Osteoblast (primary cell): Measurements from ENCODE around the gene ERP44. TPM values are rescaled to one million over a fixed set of nuclear protein-coding genes. Genes with fewer than 3 reads are reported as not detected.

Experiments used
- DNase-seq: peaks from one replicate; pipeline ENCODE4 v3.0.0; 2011; ENCODE audit warnings: low spot score, mixed read lengths; ENCODE audit not compliant: insufficient read length; ENCODE audit errors: missing footprints
- H2AFZ ChIP-seq: 2 replicates; pipeline ENCODE4 v1.6.0; 2011; ENCODE audit warnings: mild to moderate bottlenecking, low read length
- H3K27ac ChIP-seq: 2 replicates; pipeline ENCODE4 v1.5.1; 2011; ENCODE audit warnings: mild to moderate bottlenecking, low read depth, low read length, moderate library complexity
- H3K27me3 ChIP-seq: 2 replicates; pipeline ENCODE4 v1.6.0; 2012; ENCODE audit warnings: mild to moderate bottlenecking, control low read depth, inconsistent platforms, low read length, moderate library complexity; ENCODE audit not compliant: insufficient read depth
- H3K36me3 ChIP-seq: 2 replicates; pipeline ENCODE4 v1.5.1; 2011; ENCODE audit warnings: mild to moderate bottlenecking, low read length, control low read depth, moderate library complexity; ENCODE audit not compliant: insufficient read depth
- H3K4me1 ChIP-seq: 2 replicates; pipeline ENCODE4 v1.5.1; 2011; ENCODE audit warnings: mild to moderate bottlenecking, low read length, control low read depth, moderate library complexity; ENCODE audit not compliant: insufficient read depth
- H3K4me2 ChIP-seq: 2 replicates; pipeline ENCODE4 v1.6.0; 2011; ENCODE audit warnings: mild to moderate bottlenecking, low read length; ENCODE audit not compliant: insufficient read depth
- H3K4me3 ChIP-seq: fragments of 200-600 bp; sonication (generic); 3 replicates; pipeline ENCODE4 v1.5.1; 2012; ENCODE audit warnings: mild to moderate bottlenecking, low read length, inconsistent platforms; ENCODE audit not compliant: insufficient read depth
- H3K79me2 ChIP-seq: 2 replicates; pipeline ENCODE4 v1.6.0; 2012; ENCODE audit warnings: mild to moderate bottlenecking, low read length, control low read depth, inconsistent platforms; ENCODE audit not compliant: insufficient read depth
- H3K9me3 ChIP-seq: 2 replicates; pipeline ENCODE4 v1.5.1; 2011; ENCODE audit warnings: low read depth, low read length, control low read depth
- H4K20me1 ChIP-seq: 2 replicates; pipeline ENCODE4 v1.6.0; 2012; ENCODE audit warnings: mild to moderate bottlenecking, low read length, control low read depth; ENCODE audit not compliant: insufficient read depth
- total RNA-seq: library from RNA; depleted of rRNA; stranded (reverse); fragments of >200 nt; gene quantifications from 2 replicates; pipeline ENCODE4 v1.2.3, GENCODE V29; 2012
- TF ChIP-seq, protein P1 (sequence below): IDR thresholded peaks from 2 replicates; pipeline ENCODE4 v1.5.1; 2011; ENCODE audit warnings: mild to moderate bottlenecking, low read depth, low read length, moderate library complexity; ENCODE audit errors: extremely low read depth

Gene ERP44
- total RNA-seq, 1 donor: 13.8 TPM

DNA sequence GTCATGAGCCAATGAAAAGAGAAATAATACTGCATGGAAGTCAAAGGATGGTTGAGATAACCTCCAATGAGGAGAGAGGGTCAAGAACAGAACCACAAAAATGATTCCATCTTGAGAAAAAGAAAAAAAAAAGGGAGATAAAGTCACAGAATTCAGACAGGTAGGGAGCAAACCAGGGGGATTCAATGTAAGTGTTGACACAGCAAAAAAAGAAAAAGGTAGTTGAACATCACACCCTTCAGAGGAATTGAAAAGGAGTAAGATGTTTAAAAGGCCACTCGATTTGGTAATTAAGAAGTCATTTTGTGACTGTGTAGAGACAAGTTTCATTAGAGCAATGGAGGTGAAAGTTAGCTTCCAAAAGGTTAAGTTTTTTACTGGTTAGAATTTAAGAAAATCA lies 79.3 kb downstream of the ERP44 start:
- DNase-seq: no peak
- Histone ChIP-seq H3K4me1 (peaks cover 11% of the 10 kb centered on the region), H3K27ac (no peak overlapping the region), H3K27me3 (no peaks in the 10 kb centered on the region), H4K20me1 (no peaks in the 10 kb centered on the region), H2AFZ (no peak overlapping the region), H3K36me3 (peaks cover 17% of the 10 kb centered on the region), H3K79me2 (no peaks in the 10 kb centered on the region), H3K4me2 (no peak overlapping the region), H3K9me3 (no peaks in the 10 kb centered on the region), H3K4me3 (no peak overlapping the region)
- TF ChIP-seq, protein P1, sequence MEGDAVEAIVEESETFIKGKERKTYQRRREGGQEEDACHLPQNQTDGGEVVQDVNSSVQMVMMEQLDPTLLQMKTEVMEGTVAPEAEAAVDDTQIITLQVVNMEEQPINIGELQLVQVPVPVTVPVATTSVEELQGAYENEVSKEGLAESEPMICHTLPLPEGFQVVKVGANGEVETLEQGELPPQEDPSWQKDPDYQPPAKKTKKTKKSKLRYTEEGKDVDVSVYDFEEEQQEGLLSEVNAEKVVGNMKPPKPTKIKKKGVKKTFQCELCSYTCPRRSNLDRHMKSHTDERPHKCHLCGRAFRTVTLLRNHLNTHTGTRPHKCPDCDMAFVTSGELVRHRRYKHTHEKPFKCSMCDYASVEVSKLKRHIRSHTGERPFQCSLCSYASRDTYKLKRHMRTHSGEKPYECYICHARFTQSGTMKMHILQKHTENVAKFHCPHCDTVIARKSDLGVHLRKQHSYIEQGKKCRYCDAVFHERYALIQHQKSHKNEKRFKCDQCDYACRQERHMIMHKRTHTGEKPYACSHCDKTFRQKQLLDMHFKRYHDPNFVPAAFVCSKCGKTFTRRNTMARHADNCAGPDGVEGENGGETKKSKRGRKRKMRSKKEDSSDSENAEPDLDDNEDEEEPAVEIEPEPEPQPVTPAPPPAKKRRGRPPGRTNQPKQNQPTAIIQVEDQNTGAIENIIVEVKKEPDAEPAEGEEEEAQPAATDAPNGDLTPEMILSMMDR: no peak

DNA sequence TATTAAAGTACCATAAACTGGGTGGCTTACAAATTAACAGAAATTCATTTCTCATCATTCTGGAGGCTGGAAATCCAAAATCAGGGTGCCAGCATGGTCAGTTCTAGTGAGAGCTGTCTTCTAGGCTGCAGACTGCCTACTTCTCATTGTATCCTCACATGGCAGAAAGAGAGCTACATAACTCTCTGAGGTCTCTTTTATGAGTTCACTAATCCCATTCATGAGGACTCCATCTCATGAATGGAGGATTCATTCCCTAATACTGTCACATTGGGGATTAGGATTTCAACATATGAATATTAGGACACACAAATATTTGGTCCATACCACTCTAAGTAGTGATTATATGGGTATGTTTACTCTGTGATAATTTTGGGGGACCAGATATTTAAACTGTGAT lies 84.0 kb downstream of the ERP44 start:
- no peaks in the 10 kb centered on the region for H3K9me3 ChIP-seq
- H3K36me3 ChIP-seq: peaks cover 16% of the 10 kb centered on the region
- H3K27ac ChIP-seq: no peak overlapping the region
- no peaks in the 10 kb centered on the region for H3K27me3 ChIP-seq
- H3K4me1 ChIP-seq: peaks cover under 1% of the 10 kb centered on the region
- TF ChIP-seq, protein P1: no peak
- no peak overlapping the region for H2AFZ ChIP-seq
- no peak overlapping the region for H3K4me2 ChIP-seq
- H3K79me2 ChIP-seq: no peaks in the 10 kb centered on the region
- no peaks in the 10 kb centered on the region for H4K20me1 ChIP-seq
- no peak overlapping the region for H3K4me3 ChIP-seq
- no peak for DNase-seq

DNA sequence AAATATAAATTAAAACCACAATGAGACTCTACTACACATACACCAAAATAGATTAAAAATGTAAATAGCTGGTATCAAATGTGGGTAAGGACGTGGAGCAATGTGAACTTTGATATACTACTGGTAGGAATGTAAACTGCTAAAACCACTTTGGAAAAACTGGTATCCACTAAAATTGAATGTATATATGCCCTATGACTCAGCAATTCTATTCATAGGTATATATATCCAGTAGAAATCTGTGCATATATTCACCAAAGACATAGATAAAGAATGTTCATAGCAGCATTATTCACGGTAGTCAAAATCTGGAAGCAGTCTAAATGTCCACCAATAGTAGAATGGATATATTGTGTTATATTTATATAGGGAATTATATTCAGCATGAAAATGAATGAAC lies 85.2 kb downstream of the ERP44 start:
- Histone ChIP-seq H3K4me2 (no peak overlapping the region), H3K27me3 (no peaks in the 10 kb centered on the region), H3K4me1 (no peaks in the 10 kb centered on the region), H3K36me3 (peaks cover 16% of the 10 kb centered on the region), H4K20me1 (no peaks in the 10 kb centered on the region), H3K9me3 (no peaks in the 10 kb centered on the region), H2AFZ (no peak overlapping the region), H3K4me3 (no peak overlapping the region), H3K79me2 (no peaks in the 10 kb centered on the region), H3K27ac (no peak overlapping the region)
- TF ChIP-seq, protein P1: no peak
- no peak for DNase-seq

DNA sequence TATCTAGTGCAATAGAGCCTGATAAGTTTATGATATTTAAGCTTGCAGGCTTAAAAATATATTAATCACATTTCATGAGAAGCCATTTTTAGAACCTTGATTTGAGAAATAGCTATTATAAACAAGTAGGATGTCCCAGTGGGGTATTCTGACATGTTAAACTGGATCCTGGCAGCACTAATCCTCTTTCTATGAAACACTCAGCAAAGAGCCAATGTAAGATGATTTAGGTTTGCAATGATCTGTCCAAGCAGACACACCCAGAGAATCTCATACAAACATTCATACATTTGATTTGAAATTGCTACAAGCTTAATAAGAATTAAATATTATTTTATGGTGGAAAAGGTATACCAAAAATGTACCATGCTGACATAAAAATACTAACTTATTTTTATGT lies 86.5 kb downstream of the ERP44 start:
- H2AFZ ChIP-seq: no peak overlapping the region
- H3K4me2 ChIP-seq: no peak overlapping the region
- DNase-seq: no peak
- H3K27ac ChIP-seq: no peak overlapping the region
- no peaks in the 10 kb centered on the region for H3K4me1 ChIP-seq
- TF ChIP-seq, protein P1: no peak
- H3K9me3 ChIP-seq: no peaks in the 10 kb centered on the region
- H3K36me3 ChIP-seq: peaks cover 16% of the 10 kb centered on the region
- H3K4me3 ChIP-seq: no peak overlapping the region
- no peaks in the 10 kb centered on the region for H4K20me1 ChIP-seq
- H3K79me2 ChIP-seq: no peaks in the 10 kb centered on the region
- no peaks in the 10 kb centered on the region for H3K27me3 ChIP-seq
